Measurements from ENCODE around the gene MEIS1. TPM values are rescaled to one million over a fixed set of nuclear protein-coding genes. Genes with fewer than 3 reads are reported as not detected.
A peak's percentile ranks its signal among the peaks of the same experiment; 100 is the strongest.

Gene MEIS1
- total and polyA plus RNA-seq, 2 donors (not counting 1 experiment from before 2014, with no cell fraction given), result 48.3 to 139 TPM

GRCh38 chr2:66495788-66496640, 61.1 kb downstream of the MEIS1 start:
- peaks cover 63% of the 10 kb centered on the region for H3K79me2 ChIP-seq (ENCODE audit: control insufficient read depth, insufficient read depth, low read length)
- peak; percentile 86 to 88 for DNase-seq (ENCODE audit: low read depth in 2 of 2)
- peak overlapping the region; percentile 65 for H3K27ac ChIP-seq (ENCODE audit: insufficient read depth, low read length)
- no peak for TF ChIP-seq EZH2 (IDR thresholded peaks at IDR 0.05; ENCODE audit: low read length, missing control alignments)
- TF ChIP-seq, protein P1, sequence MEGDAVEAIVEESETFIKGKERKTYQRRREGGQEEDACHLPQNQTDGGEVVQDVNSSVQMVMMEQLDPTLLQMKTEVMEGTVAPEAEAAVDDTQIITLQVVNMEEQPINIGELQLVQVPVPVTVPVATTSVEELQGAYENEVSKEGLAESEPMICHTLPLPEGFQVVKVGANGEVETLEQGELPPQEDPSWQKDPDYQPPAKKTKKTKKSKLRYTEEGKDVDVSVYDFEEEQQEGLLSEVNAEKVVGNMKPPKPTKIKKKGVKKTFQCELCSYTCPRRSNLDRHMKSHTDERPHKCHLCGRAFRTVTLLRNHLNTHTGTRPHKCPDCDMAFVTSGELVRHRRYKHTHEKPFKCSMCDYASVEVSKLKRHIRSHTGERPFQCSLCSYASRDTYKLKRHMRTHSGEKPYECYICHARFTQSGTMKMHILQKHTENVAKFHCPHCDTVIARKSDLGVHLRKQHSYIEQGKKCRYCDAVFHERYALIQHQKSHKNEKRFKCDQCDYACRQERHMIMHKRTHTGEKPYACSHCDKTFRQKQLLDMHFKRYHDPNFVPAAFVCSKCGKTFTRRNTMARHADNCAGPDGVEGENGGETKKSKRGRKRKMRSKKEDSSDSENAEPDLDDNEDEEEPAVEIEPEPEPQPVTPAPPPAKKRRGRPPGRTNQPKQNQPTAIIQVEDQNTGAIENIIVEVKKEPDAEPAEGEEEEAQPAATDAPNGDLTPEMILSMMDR (conservative IDR thresholded peaks at IDR 0.05 in 1 of 2, IDR thresholded peaks at IDR 0.05 in 1 of 2; ENCODE audit: low read depth in 1 of 2, low read length in 2 of 2), result peak; percentile 6 to 39
- no peaks in the 10 kb centered on the region for H3K36me3 ChIP-seq (ENCODE audit: control insufficient read depth, insufficient read depth, low read length)
- no peak overlapping the region for H2AFZ ChIP-seq (ENCODE audit: low read length)
- no peak overlapping the region for H3K9ac ChIP-seq (ENCODE audit: insufficient read depth, low read length)
- H4K20me1 ChIP-seq (ENCODE audit: control insufficient read depth, extremely low read depth, insufficient read depth, low read length), result no peaks in the 10 kb centered on the region
- peaks cover 26% of the 10 kb centered on the region for H3K4me1 ChIP-seq (ENCODE audit: control insufficient read depth, extremely low read depth, insufficient read depth, low read length)
- no peak overlapping the region for H3K4me3 ChIP-seq (replicated peaks in 1 of 4; ENCODE audit: control extremely low read depth in 1 of 4, insufficient read depth in 1 of 4, low read depth in 3 of 4, low read length in 4 of 4)
- H3K4me2 ChIP-seq (ENCODE audit: extremely low read depth, insufficient read depth, low read length), result peak overlapping the region; percentile 25
- H3K9me3 ChIP-seq (ENCODE audit: control insufficient read depth, insufficient read depth, low read depth, low read length), result no peaks in the 10 kb centered on the region
- H3K27me3 ChIP-seq (ENCODE audit: control insufficient read depth, insufficient read depth, low read length), result no peaks in the 10 kb centered on the region

- Histone ChIP-seq H3K4me3 (replicated peaks in 1 of 4; ENCODE audit: control extremely low read depth in 1 of 4, insufficient read depth in 1 of 4, low read depth in 3 of 4, low read length in 4 of 4) (no peak overlapping the region), H3K4me2 (ENCODE audit: extremely low read depth, insufficient read depth, low read length) (peak overlapping the region; percentile 21), H3K79me2 (ENCODE audit: control insufficient read depth, insufficient read depth, low read length) (peaks cover 55% of the 10 kb centered on the region), H4K20me1 (ENCODE audit: control insufficient read depth, extremely low read depth, insufficient read depth, low read length) (no peaks in the 10 kb centered on the region), H3K9me3 (ENCODE audit: control insufficient read depth, insufficient read depth, low read depth, low read length) (no peaks in the 10 kb centered on the region), H3K27me3 (ENCODE audit: control insufficient read depth, insufficient read depth, low read length) (no peaks in the 10 kb centered on the region), H2AFZ (ENCODE audit: low read length) (no peak overlapping the region), H3K36me3 (ENCODE audit: control insufficient read depth, insufficient read depth, low read length) (no peaks in the 10 kb centered on the region), H3K4me1 (ENCODE audit: control insufficient read depth, extremely low read depth, insufficient read depth, low read length) (peaks cover 25% of the 10 kb centered on the region), H3K9ac (ENCODE audit: insufficient read depth, low read length) (no peak overlapping the region), H3K27ac (ENCODE audit: insufficient read depth, low read length) (peak overlapping the region; percentile 65)
- DNase-seq (ENCODE audit: low read depth in 2 of 2), result peak in 1 of 2 donors; percentile 40
- TF ChIP-seq, protein P1 (conservative IDR thresholded peaks at IDR 0.05 in 1 of 2, IDR thresholded peaks at IDR 0.05 in 1 of 2; ENCODE audit: low read depth in 1 of 2, low read length in 2 of 2), result no peak
- no peak for TF ChIP-seq EZH2 (IDR thresholded peaks at IDR 0.05; ENCODE audit: low read length, missing control alignments)
Measured at GRCh38 chr2:66496670-66497420, 61.9 kb downstream of the MEIS1 start.
